Brain microvascular endothelial cell (primary cell): ENCODE results near the gene NOL3.

ENCODE experiments used
- DNase-seq: peaks from one replicate; pipeline ENCODE4 v3.0.0-alpha.2; 2020
- H3K27ac ChIP-seq: fragments of 250-450 bp; sonication (Bioruptor Pico); 2 replicates; pipeline ENCODE4 v1.5.1; 2020; ENCODE audit warnings: mild to moderate bottlenecking, moderate library complexity
- H3K27me3 ChIP-seq: fragments of 250-450 bp; sonication (Bioruptor Pico); replicated peaks from 2 replicates; pipeline ENCODE4 v1.5.1; 2020; ENCODE audit warnings: mild to moderate bottlenecking
- H3K36me3 ChIP-seq: fragments of 250-450 bp; sonication (Bioruptor Pico); replicated peaks from 2 replicates; pipeline ENCODE4 v1.5.1; 2020; ENCODE audit warnings: mild to moderate bottlenecking
- H3K4me3 ChIP-seq: 2 replicates; pipeline ENCODE4 v1.5.1; 2011; ENCODE audit warnings: low read depth, mild to moderate bottlenecking, control low read depth, low read length, moderate library complexity
- CTCF ChIP-seq: IDR thresholded peaks from 2 replicates; pipeline ENCODE4 v1.5.1; 2011; ENCODE audit warnings: low read depth, mild to moderate bottlenecking, moderate library complexity, low read length, control low read depth, inconsistent platforms; ENCODE audit errors: missing control alignments
- in situ Hi-C: cut with HindIII; loops from 2 replicates; pipeline ENCODE4 v1.10.0; 2017; ENCODE audit warnings: low sequenced_read_pairs, low pct_ligation_motif_present

Gene NOL3

GRCh38 chr16:67163999-67164558, 6.3 kb upstream of the NOL3 start:
- Histone ChIP-seq H3K27me3 (peaks cover 47% of the 10 kb centered on the region), H3K36me3 (no peaks in the 10 kb centered on the region), H3K27ac (no peak overlapping the region), H3K4me3 (no peak overlapping the region)
- in situ Hi-C loops = no loop called here
- no peak for TF ChIP-seq CTCF
- DNase-seq = no peak

GRCh38 chr16:67164599-67165061, 5.7 kb upstream of the NOL3 start, which contains the start of gene HSF4:
Gene HSF4, plus strand, starts transcription at chr16:67164745. Its CDS starts 67 bp downstream, at chr16:67164812.
- H3K27me3 ChIP-seq = peaks cover 47% of the 10 kb centered on the region
- no peak for TF ChIP-seq CTCF
- in situ Hi-C loops = no loop called here
- no peaks in the 10 kb centered on the region for H3K36me3 ChIP-seq
- no peak within 1 kb of the TSS for H3K27ac ChIP-seq
- no peak within 1 kb of the TSS for H3K4me3 ChIP-seq
- no peak for DNase-seq

- TF ChIP-seq CTCF = no peak
- Histone ChIP-seq H3K36me3 (no peaks in the 10 kb centered on the region), H3K27ac (no peak overlapping the region), H3K4me3 (no peak overlapping the region), H3K27me3 (peaks cover 47% of the 10 kb centered on the region)
- in situ Hi-C loops = no loop called here
- DNase-seq = no peak
These were observed 4.9 kb upstream of the NOL3 start for GRCh38 chr16:67165121-67166078.

- DNase-seq = no peak
- no peak for TF ChIP-seq CTCF
- H3K27me3 ChIP-seq = peaks cover 47% of the 10 kb centered on the region
- H3K36me3 ChIP-seq = no peaks in the 10 kb centered on the region
- in situ Hi-C loops = no loop called here
- no peak overlapping the region for H3K4me3 ChIP-seq
- no peak overlapping the region for H3K27ac ChIP-seq
These were observed 4.2 kb upstream of the NOL3 start for GRCh38 chr16:67166110-67166547.

GRCh38 chr16:67166598-67167168, 3.7 kb upstream of the NOL3 start:
- Histone ChIP-seq H3K27ac (no peak overlapping the region), H3K4me3 (no peak overlapping the region), H3K36me3 (no peaks in the 10 kb centered on the region), H3K27me3 (peaks cover 46% of the 10 kb centered on the region)
- no peak for DNase-seq
- TF ChIP-seq CTCF = no peak
- in situ Hi-C loops = no loop called here
